Effector CD8-positive, alpha-beta T cell (primary cell): Measurements from ENCODE around the gene SPAG16.
"Not testable (repeated sequence)": the region's sequence is repeated elsewhere in the genome, so short reads cannot be mapped to it uniquely, and the experiment has no call there.

Experiments used
- DNase-seq: peaks from one replicate; lab custom pipeline; 2025; lab: John Stamatoyannopoulos, UW

Gene SPAG16

DNA sequence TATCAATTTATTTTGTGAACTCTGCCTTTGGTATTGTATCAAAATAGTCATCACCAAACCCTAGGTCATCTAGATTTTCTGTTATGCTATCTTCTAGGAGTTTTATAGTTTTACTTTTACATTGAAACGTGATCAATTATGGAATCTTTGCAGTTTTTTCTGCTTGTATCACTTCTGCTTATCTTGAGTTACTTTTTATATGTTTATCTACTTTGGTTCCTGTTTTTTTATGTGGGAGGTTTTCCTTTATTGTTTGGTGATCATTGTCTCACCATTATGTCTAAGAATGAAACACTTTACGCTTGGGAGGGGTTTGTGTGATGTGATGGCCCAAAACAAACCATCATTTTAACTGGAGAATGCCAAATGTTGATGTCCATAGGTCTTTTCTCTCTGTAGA, 261.2 kb downstream of the SPAG16 start:
- no peak for DNase-seq

GRCh38 chr2:213545964-213546475, 261.8 kb downstream of the SPAG16 start:
- no peak for DNase-seq

- DNase-seq = no peak
These were observed 267.3 kb downstream of the SPAG16 start for GRCh38 chr2:213551526-213551925.

DNA sequence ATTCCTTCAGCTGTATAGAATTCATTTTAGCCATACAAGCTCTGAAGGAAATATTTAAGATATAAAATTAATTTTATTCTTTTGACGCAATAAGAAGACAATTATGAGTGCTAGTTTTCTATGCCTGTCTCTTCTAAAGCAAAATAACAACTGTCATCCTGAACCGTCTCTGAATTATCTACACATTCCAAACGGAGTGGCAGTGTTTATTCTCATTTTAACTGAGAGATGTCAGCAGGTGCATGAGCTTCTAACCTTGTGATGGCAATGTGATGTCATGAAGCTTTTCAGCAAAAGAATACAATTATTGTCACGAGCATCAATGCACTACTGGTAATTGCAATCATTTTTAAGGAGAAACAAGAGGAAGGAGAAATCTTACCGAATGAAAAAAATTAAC, 274.8 kb downstream of the SPAG16 start:
- no peak for DNase-seq

GRCh38 chr2:213561759-213562158, 277.5 kb downstream of the SPAG16 start:
- DNase-seq = no peak

DNA sequence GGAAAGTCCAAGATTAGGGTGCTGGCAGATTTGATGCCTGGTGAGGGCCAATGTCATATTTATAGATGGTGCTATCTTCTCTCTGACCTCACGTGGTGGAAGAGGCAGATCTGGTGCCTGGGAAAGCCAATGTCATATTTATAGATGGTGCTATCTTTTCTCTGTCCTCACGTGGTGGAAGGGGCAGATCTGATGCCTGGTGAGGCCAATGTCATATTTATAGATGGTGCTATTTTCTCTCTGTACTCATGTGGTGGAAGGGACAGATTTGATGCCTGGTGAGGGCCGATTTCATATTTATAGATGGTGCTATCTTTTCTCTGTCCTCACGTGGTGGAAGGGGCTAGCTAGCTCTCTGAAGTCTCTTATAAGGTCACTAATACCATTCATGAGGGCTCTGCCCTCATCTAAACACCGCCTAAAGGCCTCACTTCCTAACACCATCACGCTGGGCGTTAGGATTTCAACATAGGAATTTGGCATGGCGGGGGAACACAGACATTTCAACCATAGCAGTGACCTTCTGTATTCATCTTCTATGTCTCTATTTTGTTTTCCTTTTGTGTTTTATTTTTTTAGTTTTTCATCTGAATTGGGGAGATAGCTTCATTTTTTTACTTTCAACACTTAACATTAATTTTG, 278.4 kb downstream of the SPAG16 start:
- DNase-seq = no peak

DNA sequence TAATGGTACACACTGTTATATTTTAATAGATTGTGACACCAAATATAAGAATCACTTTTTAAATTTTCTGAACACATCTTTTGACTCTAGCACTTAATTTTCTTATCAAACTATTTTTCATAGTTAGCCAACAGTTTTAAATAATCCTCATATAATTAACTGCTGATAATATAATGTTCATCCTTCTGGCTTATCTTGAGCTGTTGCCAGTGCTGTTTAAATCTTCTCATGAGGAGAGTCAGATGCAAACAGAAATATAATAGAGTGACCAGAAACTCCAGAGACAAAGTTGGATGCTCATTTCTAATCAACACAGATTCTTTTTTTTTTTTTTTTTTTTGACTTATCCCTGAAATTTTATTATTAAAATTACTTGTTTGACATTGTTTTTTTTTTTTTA, 282.6 kb downstream of the SPAG16 start:
- no peak for DNase-seq

GRCh38 chr2:213609570-213610170, 325.4 kb downstream of the SPAG16 start:
- no peak for DNase-seq

DNA sequence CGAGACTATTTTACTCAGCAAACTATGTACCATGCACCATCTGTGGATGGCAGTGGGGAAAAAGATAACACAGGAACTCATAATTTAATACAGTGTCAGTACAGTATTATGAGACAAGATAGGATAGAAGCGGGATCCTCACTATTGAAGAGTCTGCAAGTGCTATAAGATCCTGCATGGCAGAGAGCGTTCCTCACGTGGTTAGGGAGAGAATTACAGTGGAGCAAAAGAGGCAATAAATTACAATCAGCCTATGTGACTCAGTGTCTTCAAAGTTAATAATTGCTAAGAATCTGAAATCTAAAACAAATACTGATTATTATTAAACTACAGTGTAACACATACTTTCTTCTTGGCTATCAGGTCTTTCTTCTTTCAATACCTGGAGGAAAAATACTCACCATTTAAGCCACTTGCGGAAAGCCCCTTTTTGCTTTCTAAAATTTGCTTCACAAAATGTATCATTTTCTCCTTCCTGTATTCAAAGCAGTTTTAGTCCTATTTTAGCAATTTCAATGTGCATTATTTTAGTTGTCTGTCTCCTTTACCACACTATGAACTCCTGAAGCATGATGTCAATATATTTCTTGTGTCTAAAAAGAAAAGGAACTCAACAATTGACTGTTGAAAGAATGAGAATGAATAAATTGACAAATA, 342.9 kb downstream of the SPAG16 start:
- DNase-seq = no peak

DNA sequence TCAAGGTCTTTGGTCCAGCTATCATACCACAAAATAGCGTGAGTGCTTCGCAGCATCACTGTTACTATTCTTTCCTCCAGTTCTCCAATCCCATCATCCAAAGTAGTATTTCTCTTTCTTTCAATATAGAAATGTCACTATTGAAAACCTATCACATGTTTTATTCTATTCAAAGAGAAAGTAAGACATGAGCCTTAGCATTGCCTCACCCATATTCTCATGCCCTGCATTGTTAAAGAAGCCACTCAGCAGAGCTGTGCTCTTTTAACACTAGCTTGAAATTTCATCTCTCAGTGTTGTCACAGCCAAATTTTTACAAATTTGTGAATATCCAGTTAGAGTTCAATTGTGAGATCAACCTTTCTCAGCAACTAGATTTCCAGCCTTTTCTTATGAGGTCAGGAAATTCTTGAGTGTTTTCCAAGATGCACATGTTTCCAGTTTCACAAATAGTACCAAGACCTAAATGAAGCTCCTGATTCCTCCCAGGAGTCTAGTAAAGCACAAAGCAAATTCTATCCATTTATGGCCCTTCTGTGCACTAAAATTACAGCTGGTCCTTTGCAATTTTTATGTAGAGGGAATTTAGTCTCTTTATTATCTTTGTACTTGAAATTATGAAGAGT, 343.7 kb downstream of the SPAG16 start:
- no peak for DNase-seq

DNA sequence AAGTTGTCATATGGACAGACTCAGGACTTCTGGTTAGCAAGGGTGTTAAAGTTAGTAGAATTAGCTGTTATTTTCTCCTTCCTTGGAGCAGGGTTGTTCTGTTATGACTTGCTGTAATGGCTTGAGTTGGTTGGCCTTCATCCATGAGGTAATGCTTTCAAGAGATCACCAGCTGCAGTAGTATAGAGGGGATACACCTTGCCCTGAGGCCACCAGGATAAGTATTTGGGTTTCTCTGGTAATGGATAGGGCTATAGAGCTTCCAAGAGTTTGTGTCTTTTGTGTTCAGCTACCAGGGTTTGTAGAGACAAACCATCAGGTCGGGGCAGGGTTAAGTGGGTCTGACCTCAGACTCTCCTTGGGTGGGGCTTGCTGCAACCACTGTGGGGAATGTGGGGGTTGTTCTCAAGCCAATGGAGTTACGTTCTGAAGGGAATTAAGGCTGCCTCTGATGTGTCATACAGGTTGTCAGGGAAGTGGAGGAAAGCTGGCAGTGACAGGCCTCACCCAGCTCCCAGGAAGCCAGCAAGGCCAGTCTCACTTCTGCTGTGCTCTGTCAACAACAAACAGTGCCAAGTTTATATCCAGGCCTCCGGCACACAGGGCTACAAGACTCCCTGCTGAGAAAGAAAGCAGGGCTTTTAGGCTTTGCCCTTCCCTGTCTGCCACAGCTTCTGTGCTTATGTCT, 356.6 kb downstream of the SPAG16 start:
- DNase-seq = no peak

- DNase-seq = no peak
These were observed 360.7 kb downstream of the SPAG16 start for GRCh38 chr2:213644926-213645325.

GRCh38 chr2:213649176-213649575, 364.9 kb downstream of the SPAG16 start:
- no peak for DNase-seq

GRCh38 chr2:213664817-213665216, 380.6 kb downstream of the SPAG16 start:
- DNase-seq = no peak

DNA sequence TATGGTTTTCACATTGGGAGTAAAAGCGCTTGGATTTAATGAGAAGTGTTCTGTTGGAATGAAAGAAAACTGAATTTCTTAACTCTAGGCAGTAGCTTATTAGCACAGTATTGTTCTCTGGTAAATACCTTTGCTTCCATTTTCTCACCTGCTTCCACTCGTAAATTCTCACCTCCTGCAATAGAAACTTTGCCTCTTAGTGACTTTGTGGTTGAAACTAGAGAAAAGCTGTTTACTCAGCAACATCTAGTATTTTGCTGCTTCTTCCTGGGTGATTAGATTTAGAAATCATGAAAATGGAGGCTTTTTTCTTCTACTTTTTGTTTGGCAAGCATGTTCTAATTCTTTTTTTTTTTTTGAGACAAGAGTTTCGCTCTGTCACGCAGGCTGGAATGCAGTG, 385.4 kb downstream of the SPAG16 start:
- no peak for DNase-seq

DNA sequence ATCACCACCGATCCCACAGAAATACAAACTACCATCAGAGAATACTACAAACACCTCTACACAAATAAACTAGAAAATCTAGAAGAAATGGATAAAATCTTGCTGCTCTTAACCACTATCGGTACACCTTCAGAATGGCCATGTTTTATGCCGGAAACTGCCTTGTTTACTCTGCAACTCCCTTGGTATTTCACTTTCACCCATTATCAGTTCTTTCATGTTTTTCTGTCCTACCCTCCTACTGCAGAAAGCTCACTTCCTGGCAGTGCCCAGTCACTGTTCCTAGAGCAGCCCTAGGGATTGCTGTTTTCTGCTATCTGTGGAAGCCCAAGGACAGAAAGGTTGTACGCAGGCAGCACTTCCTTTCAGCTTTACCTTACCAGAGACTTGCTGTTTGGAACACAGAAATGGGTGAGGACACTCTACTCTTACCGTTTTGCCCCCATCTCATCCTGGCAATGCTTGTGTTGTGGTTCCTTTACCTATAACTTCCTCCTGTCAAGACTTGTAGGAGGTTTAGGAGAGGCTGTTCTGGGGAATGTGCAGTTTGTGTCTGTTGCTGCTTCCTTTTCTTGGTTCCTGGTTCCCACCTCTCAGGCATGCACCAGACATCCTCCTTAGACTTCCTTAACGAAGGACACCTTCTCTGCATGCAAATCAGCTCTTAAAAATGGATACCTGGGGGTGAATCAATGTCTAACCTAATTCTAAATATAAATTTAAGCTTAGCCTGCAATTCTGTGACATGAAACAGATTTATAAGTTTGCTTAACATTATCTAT, 394.4 kb downstream of the SPAG16 start:
- DNase-seq = no peak

DNA sequence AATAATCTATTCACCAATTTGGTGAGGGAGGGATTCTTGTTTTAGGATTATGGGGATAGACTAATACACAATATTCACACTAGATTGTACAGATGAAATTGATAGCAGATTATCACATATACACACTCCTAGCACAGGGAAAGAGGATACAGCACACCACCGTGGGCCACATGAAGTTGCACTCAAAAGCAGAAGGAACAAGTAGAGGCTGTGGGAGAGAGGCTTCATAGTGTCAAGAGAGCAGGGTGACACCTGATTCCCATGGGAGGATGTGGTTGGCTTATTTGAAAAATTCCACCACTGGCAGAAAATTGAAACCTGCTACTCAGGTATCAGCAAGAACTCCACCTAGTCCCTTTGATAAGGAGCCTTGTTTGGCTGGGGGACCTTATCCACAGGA, 395.6 kb downstream of the SPAG16 start:
- DNase-seq = no peak

DNA sequence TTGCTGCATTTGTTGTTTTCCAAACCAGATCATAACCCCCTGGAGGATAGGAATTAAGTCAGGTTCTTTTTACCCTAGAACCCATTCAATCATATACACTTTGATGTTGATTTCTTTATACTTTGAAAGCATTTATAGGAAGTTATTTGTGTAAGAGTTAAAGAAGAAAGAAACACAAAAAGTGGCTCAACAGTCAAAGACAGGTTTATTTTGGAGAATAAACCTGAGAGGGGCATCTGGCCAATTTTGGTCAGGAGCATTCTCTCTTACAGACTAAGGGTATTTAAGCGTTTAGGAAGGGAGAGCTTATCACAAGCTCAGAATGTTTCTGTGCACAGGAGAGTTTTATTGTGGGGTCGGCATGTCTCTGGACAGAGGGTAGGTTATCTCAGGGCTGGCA, 398.0 kb downstream of the SPAG16 start:
- no peak for DNase-seq

DNA sequence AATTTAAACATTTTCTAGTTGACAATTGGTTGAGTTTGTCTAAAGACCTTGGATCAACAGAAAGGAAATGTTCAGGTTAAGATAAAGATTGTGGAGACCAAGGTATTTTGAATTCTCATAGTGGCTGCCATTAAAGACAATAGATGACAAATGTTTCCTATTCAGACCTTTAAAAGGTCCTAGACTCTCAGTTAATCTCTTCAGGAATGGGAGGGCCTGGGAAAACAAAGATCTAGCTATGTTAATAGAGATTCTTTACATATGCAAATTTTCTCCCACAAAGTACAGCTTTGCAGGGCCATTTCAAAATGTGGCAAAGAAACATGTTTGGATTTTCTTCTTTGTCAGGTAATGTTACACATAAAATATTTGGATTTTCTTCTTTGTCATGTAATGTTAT, 403.9 kb downstream of the SPAG16 start:
- no peak for DNase-seq

DNA sequence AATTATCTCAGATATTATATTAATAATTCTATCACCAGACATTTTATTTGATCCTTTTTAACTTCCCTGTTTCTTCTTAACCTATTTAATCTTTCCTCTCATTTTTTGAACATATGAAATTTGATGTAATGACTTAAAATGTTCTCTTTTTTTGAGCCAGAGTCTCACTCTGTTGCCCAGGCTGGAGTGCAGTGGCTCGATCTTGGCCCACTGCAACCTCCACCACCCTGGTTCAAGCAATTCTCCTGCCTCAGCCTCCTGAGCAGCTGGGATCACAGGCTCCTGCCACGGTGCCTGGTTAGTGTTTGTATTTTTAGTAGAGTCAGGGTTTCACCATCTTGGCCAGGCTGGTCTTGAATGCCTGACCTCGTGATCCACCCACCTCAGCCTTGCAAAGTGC, 404.6 kb downstream of the SPAG16 start:
- DNase-seq = not testable (repeated sequence)

- no peak for DNase-seq
These were observed 405.3 kb downstream of the SPAG16 start for GRCh38 chr2:213689585-213689984.
